Natural killer cell (primary cell): ENCODE data around the gene SCN7A. TPM values are rescaled to one million over a fixed set of nuclear protein-coding genes. Genes with fewer than 3 reads are reported as not detected.
A peak's percentile ranks its signal among the peaks of the same experiment; 100 is the strongest.

Experiments
- ATAC-seq, 3 donors: fragments of 150-1000 bp in 2 of 3; fragments of 200-7000 bp in 1 of 3; cut with Tn5 transposase; 1 replicate in 1 of 3; 2 replicates in 2 of 3; pipeline ENCODE4 v1.10.0; 2021; ENCODE audit warnings: mild to moderate bottlenecking in 2 of 3, moderate library complexity in 2 of 3
- DNase-seq, 2 donors: peaks; one replicate each; pipeline versions ENCODE4 v3.0.0 to v3.0.0-alpha.2; 2013 to 2021; ENCODE audit warnings: mixed read lengths in 1 of 2
- H3K27ac ChIP-seq: one replicate; pipeline ENCODE4 v1.5.1; 2013; ENCODE audit warnings: mild to moderate bottlenecking, low read length
- H3K27me3 ChIP-seq: one replicate; pipeline ENCODE4 v1.6.1; 2013; ENCODE audit warnings: low read length; ENCODE audit not compliant: control insufficient read depth, insufficient read depth
- H3K36me3 ChIP-seq: one replicate; pipeline ENCODE4 v1.6.1; 2013; ENCODE audit warnings: low read length; ENCODE audit not compliant: control insufficient read depth, insufficient read depth
- H3K4me1 ChIP-seq: one replicate; pipeline ENCODE4 v1.6.1; 2013; ENCODE audit warnings: low read length; ENCODE audit not compliant: control insufficient read depth, insufficient read depth
- H3K4me3 ChIP-seq: one replicate; pipeline ENCODE4 v1.5.1; 2013; ENCODE audit warnings: low read length
- H3K9me3 ChIP-seq: one replicate; pipeline ENCODE4 v1.6.1; 2013; ENCODE audit warnings: low read length; ENCODE audit not compliant: control insufficient read depth, insufficient read depth
- H3K27ac Mint-ChIP-seq, 2 donors: one replicate each; pipeline ENCODE4 v1.8.0; 2022; ENCODE audit warnings: mild to moderate bottlenecking in 2 of 2, mixed read lengths in 2 of 2, moderate library complexity in 1 of 2
- H3K27me3 Mint-ChIP-seq, 2 donors: one replicate each; pipeline ENCODE4 v1.8.0; 2022; ENCODE audit warnings: low read depth in 2 of 2, mixed read lengths in 2 of 2
- H3K36me3 Mint-ChIP-seq: one replicate; pipeline ENCODE4 v1.8.0; 2022; ENCODE audit warnings: mixed read lengths
- H3K4me1 Mint-ChIP-seq, 2 donors: one replicate each; pipeline ENCODE4 v1.8.0; 2022; ENCODE audit warnings: mixed read lengths in 2 of 2
- H3K4me3 Mint-ChIP-seq: one replicate; pipeline ENCODE4 v1.8.0; 2022; ENCODE audit warnings: mild to moderate bottlenecking, moderate library complexity, mixed read lengths
- H3K9me3 Mint-ChIP-seq, 2 donors: one replicate each; pipeline ENCODE4 v1.8.0; 2022; ENCODE audit warnings: mixed read lengths in 2 of 2
- CTCF ChIP-seq: fragments of 200-600 bp; IDR thresholded peaks from one replicate; pipeline ENCODE4 v1.8.0; 2022; ENCODE audit warnings: antibody characterized with exemption
- WGBS: methylation state at CpG from one replicate; pipeline ENCODE4 v1.1.7; 2013; ENCODE audit warnings: missing lambda C conversion rate; ENCODE audit not compliant: insufficient coverage; 5-methylcytosine and 5-hydroxymethylcytosine counted together
- intact Hi-C: fragments of 100-400 bp; cut with micrococcal nuclease; formaldehyde crosslinking; loops from one replicate; pipeline ENCODE4 v1.14.2; 2022
- total RNA-seq, 4 donors: library from RNA; stranded (reverse); fragments of 120-200 nt in 1 of 4; gene quantifications; one replicate each; pipeline versions ENCODE4 v1.2.3 to v1.2.4, GENCODE V29; 2013 to 2022

Gene SCN7A
- total RNA-seq = not detected
- 0.05 TPM for total RNA-seq (2013)

GRCh38 chr2:166494140-166494624 is at the start of gene SCN7A:
TSS of gene SCN7A (minus strand) at chr2:166494249. CDS start at chr2:166477696, 16,553 bp downstream.
- H3K27me3 Mint-ChIP-seq = no peaks in the 10 kb centered on the region
- Histone ChIP-seq H3K4me3 (no peak within 1 kb of the TSS), H3K27ac (no peak within 1 kb of the TSS), H3K36me3 (no peaks in the 10 kb centered on the region), H3K9me3 (no peaks in the 10 kb centered on the region), H3K4me1 (no peaks in the 10 kb centered on the region), H3K27me3 (no peaks in the 10 kb centered on the region)
- 37% methylated on average over 16 of the region's 16 CpGs for WGBS
- no peak within 1 kb of the TSS for H3K4me3 Mint-ChIP-seq
- no peaks in the 10 kb centered on the region for H3K4me1 Mint-ChIP-seq
- no peak within 1 kb of the TSS for H3K27ac Mint-ChIP-seq
- no peak for TF ChIP-seq CTCF
- DNase-seq = no peak
- H3K9me3 Mint-ChIP-seq = peaks cover 6 to 11% of the 10 kb centered on the region in 2 donors
- H3K36me3 Mint-ChIP-seq = no peaks in the 10 kb centered on the region
- no peak for ATAC-seq
- intact Hi-C loops = no loop called here

GRCh38 chr2:166539340-166540162 is 45.5 kb upstream of the SCN7A start:
- no peaks in the 10 kb centered on the region for H3K27me3 ChIP-seq
- no peaks in the 10 kb centered on the region for H3K9me3 ChIP-seq
- peak; percentile 28 for TF ChIP-seq CTCF
- H3K27ac ChIP-seq = no peak overlapping the region
- H3K4me1 ChIP-seq = no peaks in the 10 kb centered on the region
- Mint-ChIP-seq H3K4me3 (no peak overlapping the region), H3K27ac (no peak overlapping the region), H3K36me3 (no peaks in the 10 kb centered on the region), H3K9me3 (peaks cover 0 to 3% of the 10 kb centered on the region in 2 donors), H3K4me1 (no peaks in the 10 kb centered on the region), H3K27me3 (no peaks in the 10 kb centered on the region)
- 17% methylated on average over 5 of the region's 9 CpGs for WGBS
- DNase-seq = peak in 1 of 2 donors; percentile 64
- intact Hi-C loops = no loop called here
- no peak overlapping the region for H3K4me3 ChIP-seq
- H3K36me3 ChIP-seq = no peaks in the 10 kb centered on the region
- peak in 2 of 3 donors; percentile 36 to 57 for ATAC-seq

- no peak for TF ChIP-seq CTCF
- H3K4me1 Mint-ChIP-seq = no peaks in the 10 kb centered on the region
- H3K27ac Mint-ChIP-seq = no peak overlapping the region
- ATAC-seq (no peak), DNase-seq (no peak)
- Histone ChIP-seq H3K27me3 (no peaks in the 10 kb centered on the region), H3K27ac (no peak overlapping the region), H3K36me3 (no peaks in the 10 kb centered on the region), H3K4me1 (no peaks in the 10 kb centered on the region), H3K9me3 (no peaks in the 10 kb centered on the region), H3K4me3 (no peak overlapping the region)
- no peaks in the 10 kb centered on the region for H3K36me3 Mint-ChIP-seq
- intact Hi-C loops = no loop called here
- WGBS = 95% methylated on average over 2 of the region's 2 CpGs
- H3K9me3 Mint-ChIP-seq = no peaks in the 10 kb centered on the region
- no peak overlapping the region for H3K4me3 Mint-ChIP-seq
- no peaks in the 10 kb centered on the region for H3K27me3 Mint-ChIP-seq
Observed at GRCh38 chr2:166536111-166536510, 42.1 kb upstream of the SCN7A start.
